ENCODE data around the gene CCND1. TPM values are rescaled to one million over a fixed set of nuclear protein-coding genes. Genes with fewer than 3 reads are reported as not detected.

Gene CCND1
- total and polyA plus RNA-seq, 2 donors = 7.3 to 33.3 TPM

GRCh38 chr11:69630017-69630416, 10.9 kb upstream of the CCND1 start:
- H3K36me3 ChIP-seq (ENCODE audit: control insufficient read depth in 2 of 2, insufficient read depth in 2 of 2, low read length in 1 of 2) = no peaks in the 10 kb centered on the region
- no peak overlapping the region for H3K4me3 ChIP-seq (ENCODE audit: low read length in 2 of 2)
- H3K4me1 ChIP-seq (ENCODE audit: control insufficient read depth in 2 of 2, insufficient read depth in 2 of 2, low read length in 2 of 2) = no peaks in the 10 kb centered on the region
- peaks cover 0 to 30% of the 10 kb centered on the region in 2 donors for H3K27me3 ChIP-seq (ENCODE audit: control insufficient read depth in 2 of 2, insufficient read depth in 1 of 2, low read length in 1 of 2)
- WGBS = 98% methylated on average over 2 of the region's 2 CpGs
- DNase-seq (ENCODE audit: low read depth in 6 of 9, low spot score in 9 of 9) = no peak
- peaks cover 0 to 14% of the 10 kb centered on the region in 2 donors for H3K9me3 ChIP-seq (ENCODE audit: control insufficient read depth in 2 of 2, insufficient read depth in 1 of 2, low read length in 1 of 2)
- H3K27ac ChIP-seq (ENCODE audit: low read depth in 1 of 2, low read length in 1 of 2) = no peak overlapping the region

GRCh38 chr11:69630424-69630823, 10.5 kb upstream of the CCND1 start:
- Histone ChIP-seq H3K36me3 (ENCODE audit: control insufficient read depth in 2 of 2, insufficient read depth in 2 of 2, low read length in 1 of 2) (no peaks in the 10 kb centered on the region), H3K9me3 (ENCODE audit: control insufficient read depth in 2 of 2, insufficient read depth in 1 of 2, low read length in 1 of 2) (peaks cover 0 to 14% of the 10 kb centered on the region in 2 donors), H3K27ac (ENCODE audit: low read depth in 1 of 2, low read length in 1 of 2) (no peak overlapping the region), H3K4me3 (ENCODE audit: low read length in 2 of 2) (no peak overlapping the region), H3K27me3 (ENCODE audit: control insufficient read depth in 2 of 2, insufficient read depth in 1 of 2, low read length in 1 of 2) (peaks cover under 1 to 34% of the 10 kb centered on the region in 2 donors), H3K4me1 (ENCODE audit: control insufficient read depth in 2 of 2, insufficient read depth in 2 of 2, low read length in 2 of 2) (no peaks in the 10 kb centered on the region)
- no peak for DNase-seq (ENCODE audit: low read depth in 6 of 9, low spot score in 9 of 9)
- WGBS = 98% methylated on average over 8 of the region's 8 CpGs

GRCh38 chr11:69632900-69633299, 8.1 kb upstream of the CCND1 start:
- no peaks in the 10 kb centered on the region for H3K36me3 ChIP-seq (ENCODE audit: control insufficient read depth in 2 of 2, insufficient read depth in 2 of 2, low read length in 1 of 2)
- no peak for DNase-seq (ENCODE audit: low read depth in 6 of 9, low spot score in 9 of 9)
- no peak overlapping the region for H3K4me3 ChIP-seq (ENCODE audit: low read length in 2 of 2)
- peaks cover 0 to 10% of the 10 kb centered on the region in 2 donors for H3K4me1 ChIP-seq (ENCODE audit: control insufficient read depth in 2 of 2, insufficient read depth in 2 of 2, low read length in 2 of 2)
- 93% methylated on average over 4 of the region's 4 CpGs for WGBS
- no peak overlapping the region for H3K27ac ChIP-seq (ENCODE audit: low read depth in 1 of 2, low read length in 1 of 2)
- peaks cover 0 to 14% of the 10 kb centered on the region in 2 donors for H3K9me3 ChIP-seq (ENCODE audit: control insufficient read depth in 2 of 2, insufficient read depth in 1 of 2, low read length in 1 of 2)
- H3K27me3 ChIP-seq (ENCODE audit: control insufficient read depth in 2 of 2, insufficient read depth in 1 of 2, low read length in 1 of 2) = peaks cover 24 to 59% of the 10 kb centered on the region in 2 donors

- no peak overlapping the region for H3K4me3 ChIP-seq (ENCODE audit: low read length in 2 of 2)
- H3K27ac ChIP-seq (ENCODE audit: low read depth in 1 of 2, low read length in 1 of 2) = no peak overlapping the region
- WGBS = 95% methylated on average over 6 of the region's 6 CpGs
- DNase-seq (ENCODE audit: low read depth in 6 of 9, low spot score in 9 of 9) = no peak
- peaks cover 36 to 71% of the 10 kb centered on the region in 2 donors for H3K27me3 ChIP-seq (ENCODE audit: control insufficient read depth in 2 of 2, insufficient read depth in 1 of 2, low read length in 1 of 2)
- H3K4me1 ChIP-seq (ENCODE audit: control insufficient read depth in 2 of 2, insufficient read depth in 2 of 2, low read length in 2 of 2) = peaks cover 0 to 20% of the 10 kb centered on the region in 2 donors
- peaks cover 0 to 10% of the 10 kb centered on the region in 2 donors for H3K9me3 ChIP-seq (ENCODE audit: control insufficient read depth in 2 of 2, insufficient read depth in 1 of 2, low read length in 1 of 2)
- no peaks in the 10 kb centered on the region for H3K36me3 ChIP-seq (ENCODE audit: control insufficient read depth in 2 of 2, insufficient read depth in 2 of 2, low read length in 1 of 2)
Measured at GRCh38 chr11:69634069-69634468, 6.9 kb upstream of the CCND1 start.

GRCh38 chr11:69634590-69634989, 6.4 kb upstream of the CCND1 start:
- H3K27ac ChIP-seq (ENCODE audit: low read depth in 1 of 2, low read length in 1 of 2) = no peak overlapping the region
- no peak overlapping the region for H3K4me3 ChIP-seq (ENCODE audit: low read length in 2 of 2)
- no peaks in the 10 kb centered on the region for H3K36me3 ChIP-seq (ENCODE audit: control insufficient read depth in 2 of 2, insufficient read depth in 2 of 2, low read length in 1 of 2)
- peaks cover 41 to 76% of the 10 kb centered on the region in 2 donors for H3K27me3 ChIP-seq (ENCODE audit: control insufficient read depth in 2 of 2, insufficient read depth in 1 of 2, low read length in 1 of 2)
- H3K9me3 ChIP-seq (ENCODE audit: control insufficient read depth in 2 of 2, insufficient read depth in 1 of 2, low read length in 1 of 2) = peaks cover 0 to 5% of the 10 kb centered on the region in 2 donors
- H3K4me1 ChIP-seq (ENCODE audit: control insufficient read depth in 2 of 2, insufficient read depth in 2 of 2, low read length in 2 of 2) = peaks cover 0 to 20% of the 10 kb centered on the region in 2 donors
- no peak for DNase-seq (ENCODE audit: low read depth in 6 of 9, low spot score in 9 of 9)
- WGBS = 94% methylated on average over 7 of the region's 7 CpGs

GRCh38 chr11:69635195-69635594, 5.8 kb upstream of the CCND1 start:
- peaks cover 0 to 20% of the 10 kb centered on the region in 2 donors for H3K4me1 ChIP-seq (ENCODE audit: control insufficient read depth in 2 of 2, insufficient read depth in 2 of 2, low read length in 2 of 2)
- H3K36me3 ChIP-seq (ENCODE audit: control insufficient read depth in 2 of 2, insufficient read depth in 2 of 2, low read length in 1 of 2) = no peaks in the 10 kb centered on the region
- H3K4me3 ChIP-seq (ENCODE audit: low read length in 2 of 2) = no peak overlapping the region
- no peak for DNase-seq (ENCODE audit: low read depth in 6 of 9, low spot score in 9 of 9)
- WGBS = 96% methylated on average over 6 of the region's 6 CpGs
- H3K27ac ChIP-seq (ENCODE audit: low read depth in 1 of 2, low read length in 1 of 2) = no peak overlapping the region
- H3K9me3 ChIP-seq (ENCODE audit: control insufficient read depth in 2 of 2, insufficient read depth in 1 of 2, low read length in 1 of 2) = no peaks in the 10 kb centered on the region
- peaks cover 44 to 82% of the 10 kb centered on the region in 2 donors for H3K27me3 ChIP-seq (ENCODE audit: control insufficient read depth in 2 of 2, insufficient read depth in 1 of 2, low read length in 1 of 2)

GRCh38 chr11:69635804-69636511, 5.0 kb upstream of the CCND1 start:
- H3K9me3 ChIP-seq (ENCODE audit: control insufficient read depth in 2 of 2, insufficient read depth in 1 of 2, low read length in 1 of 2) = no peaks in the 10 kb centered on the region
- H3K27me3 ChIP-seq (ENCODE audit: control insufficient read depth in 2 of 2, insufficient read depth in 1 of 2, low read length in 1 of 2) = peaks cover 52 to 85% of the 10 kb centered on the region in 2 donors
- H3K27ac ChIP-seq (ENCODE audit: low read depth in 1 of 2, low read length in 1 of 2) = no peak overlapping the region
- no peaks in the 10 kb centered on the region for H3K36me3 ChIP-seq (ENCODE audit: control insufficient read depth in 2 of 2, insufficient read depth in 2 of 2, low read length in 1 of 2)
- DNase-seq (ENCODE audit: low read depth in 6 of 9, low spot score in 9 of 9) = no peak
- H3K4me3 ChIP-seq (ENCODE audit: low read length in 2 of 2) = no peak overlapping the region
- H3K4me1 ChIP-seq (ENCODE audit: control insufficient read depth in 2 of 2, insufficient read depth in 2 of 2, low read length in 2 of 2) = peaks cover 0 to 20% of the 10 kb centered on the region in 2 donors
- WGBS = 77% methylated on average over 17 of the region's 17 CpGs

- peaks cover 0 to 5% of the 10 kb centered on the region in 2 donors for H3K9me3 ChIP-seq (ENCODE audit: control insufficient read depth in 2 of 2, insufficient read depth in 1 of 2, low read length in 1 of 2)
- WGBS = 5% methylated on average over 63 of the region's 63 CpGs
- peaks cover 58 to 92% of the 10 kb centered on the region in 2 donors for H3K27me3 ChIP-seq (ENCODE audit: control insufficient read depth in 2 of 2, insufficient read depth in 1 of 2, low read length in 1 of 2)
- peak in 1 of 9 donors; percentile 31 for DNase-seq (ENCODE audit: low read depth in 6 of 9, low spot score in 9 of 9)
- H3K36me3 ChIP-seq (ENCODE audit: control insufficient read depth in 2 of 2, insufficient read depth in 2 of 2, low read length in 1 of 2) = no peaks in the 10 kb centered on the region
- no peak overlapping the region for H3K4me3 ChIP-seq (ENCODE audit: low read length in 2 of 2)
- H3K27ac ChIP-seq (ENCODE audit: low read depth in 1 of 2, low read length in 1 of 2) = no peak overlapping the region
- peaks cover 0 to 24% of the 10 kb centered on the region in 2 donors for H3K4me1 ChIP-seq (ENCODE audit: control insufficient read depth in 2 of 2, insufficient read depth in 2 of 2, low read length in 2 of 2)
Measured at GRCh38 chr11:69636512-69637197, 4.3 kb upstream of the CCND1 start.

GRCh38 chr11:69637198-69637940, 3.6 kb upstream of the CCND1 start:
- Histone ChIP-seq H3K27me3 (ENCODE audit: control insufficient read depth in 2 of 2, insufficient read depth in 1 of 2, low read length in 1 of 2) (peaks cover 65 to 93% of the 10 kb centered on the region in 2 donors), H3K4me1 (ENCODE audit: control insufficient read depth in 2 of 2, insufficient read depth in 2 of 2, low read length in 2 of 2) (peaks cover 0 to 24% of the 10 kb centered on the region in 2 donors), H3K27ac (ENCODE audit: low read depth in 1 of 2, low read length in 1 of 2) (no peak overlapping the region), H3K4me3 (ENCODE audit: low read length in 2 of 2) (no peak overlapping the region), H3K36me3 (ENCODE audit: control insufficient read depth in 2 of 2, insufficient read depth in 2 of 2, low read length in 1 of 2) (no peaks in the 10 kb centered on the region), H3K9me3 (ENCODE audit: control insufficient read depth in 2 of 2, insufficient read depth in 1 of 2, low read length in 1 of 2) (peaks cover 0 to 5% of the 10 kb centered on the region in 2 donors)
- 1% methylated on average over 67 of the region's 67 CpGs for WGBS
- DNase-seq (ENCODE audit: low read depth in 6 of 9, low spot score in 9 of 9) = no peak
